ENCODE results near the gene DNM3. TPM values are rescaled to one million over a fixed set of nuclear protein-coding genes. Genes with fewer than 3 reads are reported as not detected.

DNM3 gene
- total and polyA plus RNA-seq, 5 experiments from 2014 or later, result 0.36 to 2.3 (median 0.41) TPM

- Mint-ChIP-seq H3K9me3 (no peaks in the 10 kb centered on the region), H3K4me3 (no peak overlapping the region), H3K27me3 (no peaks in the 10 kb centered on the region), H3K4me1 (peaks cover 9 to 36% (median 31%) of the 10 kb centered on the region in 4 donors), H3K36me3 (peaks cover 0 to 3% (median 0%) of the 10 kb centered on the region in 3 donors), H3K27ac (no peak overlapping the region)
- ATAC-seq (no peak), DNase-seq (no peak)
- POLR2A ChIA-PET, result no interaction called here
Observed at GRCh38 chr1:172383536-172383935, 542.2 kb downstream of the DNM3 start.

- DNase-seq (no peak), ATAC-seq (no peak)
- peaks cover 9 to 30% (median 24%) of the 10 kb centered on the region in 4 donors for H3K4me1 Mint-ChIP-seq
- no peaks in the 10 kb centered on the region for H3K27me3 Mint-ChIP-seq
- POLR2A ChIA-PET, result interaction anchor here (0.6 kb wide), 1 partner anchor 64 kb away, joined by 3 read pairs; no protein-coding TSS in a partner anchor
- H3K36me3 Mint-ChIP-seq, result peaks cover 0 to 3% (median 0%) of the 10 kb centered on the region in 3 donors
- no peak overlapping the region for H3K4me3 Mint-ChIP-seq
- H3K9me3 Mint-ChIP-seq, result no peaks in the 10 kb centered on the region
- H3K27ac Mint-ChIP-seq, result peak overlapping the region in 1 of 10 donors; percentile 31
Observed at GRCh38 chr1:172384656-172385055, 543.4 kb downstream of the DNM3 start.

- POLR2A ChIA-PET, result interaction anchor here (0.5 to 0.8 kb wide), 2 partner anchors 9 to 1834 kb away, joined by 3 to 4 read pairs; no protein-coding TSS in a partner anchor
Observed at GRCh38 chr1:172386046-172386445, 544.7 kb downstream of the DNM3 start.

GRCh38 chr1:172388490-172388889 lies 547.2 kb downstream of the DNM3 start:
- peaks cover 8 to 33% (median 21%) of the 10 kb centered on the region in 4 donors for H3K4me1 Mint-ChIP-seq
- no peak for ATAC-seq
- POLR2A ChIA-PET, result no interaction called here

More at GRCh38 chr1:172386046-172386445, 544.7 kb downstream of the DNM3 start:
- peak overlapping the region in 3 of 10 donors; percentile 17 to 49 (median 22) for H3K27ac Mint-ChIP-seq
- DNase-seq, result no peak
- no peaks in the 10 kb centered on the region for H3K9me3 Mint-ChIP-seq
- no peak overlapping the region for H3K4me3 Mint-ChIP-seq
- H3K36me3 Mint-ChIP-seq, result peaks cover 0 to 3% (median 0%) of the 10 kb centered on the region in 3 donors
- H3K4me1 Mint-ChIP-seq, result peaks cover 10 to 30% (median 20%) of the 10 kb centered on the region in 4 donors
- H3K27me3 Mint-ChIP-seq, result no peaks in the 10 kb centered on the region
- no peak for ATAC-seq

GRCh38 chr1:172390301-172390682 lies 549.0 kb downstream of the DNM3 start:
- H3K4me3 Mint-ChIP-seq, result peak overlapping the region in 2 of 10 donors; percentile 45 to 63
- POLR2A ChIA-PET, result interaction anchor here (0.9 kb wide), 1 partner anchor 10 kb away, joined by 4 read pairs; no protein-coding TSS in a partner anchor
- ATAC-seq (no peak), DNase-seq (no peak)
- H3K36me3 Mint-ChIP-seq, result peaks cover 0 to 3% (median 0%) of the 10 kb centered on the region in 3 donors
- H3K4me1 Mint-ChIP-seq, result peaks cover 20 to 51% (median 37%) of the 10 kb centered on the region in 4 donors
- H3K9me3 Mint-ChIP-seq, result no peaks in the 10 kb centered on the region
- H3K27me3 Mint-ChIP-seq, result no peaks in the 10 kb centered on the region
- H3K27ac Mint-ChIP-seq, result peak overlapping the region in 2 of 10 donors; percentile 74 to 100

More at GRCh38 chr1:172388490-172388889, 547.2 kb downstream of the DNM3 start:
- Mint-ChIP-seq H3K9me3 (no peaks in the 10 kb centered on the region), H3K4me3 (no peak overlapping the region), H3K27ac (no peak overlapping the region), H3K36me3 (peaks cover 0 to 3% (median 0%) of the 10 kb centered on the region in 3 donors), H3K27me3 (no peaks in the 10 kb centered on the region)
- no peak for DNase-seq

GRCh38 chr1:172390683-172391551 lies 549.6 kb downstream of the DNM3 start:
- peaks cover 0 to 3% (median 0%) of the 10 kb centered on the region in 3 donors for H3K36me3 Mint-ChIP-seq
- H3K4me3 Mint-ChIP-seq, result peak overlapping the region in 4 of 10 donors; percentile 2 to 63 (median 43)
- no peak for ATAC-seq
- H3K27me3 Mint-ChIP-seq, result no peaks in the 10 kb centered on the region
- peaks cover 20 to 57% (median 40%) of the 10 kb centered on the region in 4 donors for H3K4me1 Mint-ChIP-seq
- no peaks in the 10 kb centered on the region for H3K9me3 Mint-ChIP-seq
- peak overlapping the region in 6 of 10 donors; percentile 12 to 100 (median 66) for H3K27ac Mint-ChIP-seq
- POLR2A ChIA-PET, result interaction anchor here (0.7 to 1.2 kb wide), 3 partner anchors 10 to 327 kb away, joined by 3 to 4 read pairs (median 3); no protein-coding TSS in a partner anchor
- DNase-seq, result no peak

GRCh38 chr1:172391976-172392375 lies 550.7 kb downstream of the DNM3 start:
- Mint-ChIP-seq H3K4me3 (no peak overlapping the region), H3K36me3 (no peaks in the 10 kb centered on the region), H3K27me3 (no peaks in the 10 kb centered on the region), H3K9me3 (no peaks in the 10 kb centered on the region), H3K4me1 (peaks cover 17 to 61% (median 42%) of the 10 kb centered on the region in 4 donors), H3K27ac (peak overlapping the region in 4 of 10 donors; percentile 47 to 100 (median 88))
- ATAC-seq (no peak), DNase-seq (no peak)
- POLR2A ChIA-PET, result interaction anchor here (0.7 to 3.9 kb wide), 2 partner anchors 11 to 328 kb away, joined by 3 to 37 read pairs; no protein-coding TSS in a partner anchor

GRCh38 chr1:172393354-172393753 lies 552.1 kb downstream of the DNM3 start:
- no peak for ATAC-seq
- peak overlapping the region; percentile 69 to 100 (median 96) for H3K27ac Mint-ChIP-seq
- peak overlapping the region in 9 of 10 donors; percentile 14 to 79 (median 50) for H3K4me3 Mint-ChIP-seq

GRCh38 chr1:172394141-172394751 lies 552.9 kb downstream of the DNM3 start:
- no peaks in the 10 kb centered on the region for H3K27me3 Mint-ChIP-seq
- H3K27ac Mint-ChIP-seq, result peak overlapping the region; percentile 94 to 100 (median 96)
- H3K36me3 Mint-ChIP-seq, result no peaks in the 10 kb centered on the region
- H3K9me3 Mint-ChIP-seq, result no peaks in the 10 kb centered on the region
- DNase-seq, result peak in 9 of 10 donors; percentile 23 to 84 (median 62)
- H3K4me1 Mint-ChIP-seq, result peaks cover 24 to 76% (median 57%) of the 10 kb centered on the region in 4 donors
- peak overlapping the region; percentile 66 to 82 (median 78) for H3K4me3 Mint-ChIP-seq
- POLR2A ChIA-PET, result interaction anchor here (0.6 to 3.9 kb wide), 12 partner anchors 8 to 1659 kb away, joined by 3 to 37 read pairs (median 4); partner anchors contain the start of gene METTL13
- peak; percentile 97 to 99 for ATAC-seq

More at GRCh38 chr1:172393354-172393753, 552.1 kb downstream of the DNM3 start:
- no peaks in the 10 kb centered on the region for H3K36me3 Mint-ChIP-seq
- no peaks in the 10 kb centered on the region for H3K9me3 Mint-ChIP-seq
- H3K27me3 Mint-ChIP-seq, result no peaks in the 10 kb centered on the region
- peaks cover 21 to 67% (median 48%) of the 10 kb centered on the region in 4 donors for H3K4me1 Mint-ChIP-seq
- DNase-seq, result no peak
- POLR2A ChIA-PET, result interaction anchor here (1.9 to 3.9 kb wide), 2 partner anchors 12 to 35 kb away, joined by 7 to 37 read pairs; no protein-coding TSS in a partner anchor

- DNase-seq, result no peak
- Mint-ChIP-seq H3K4me1 (peaks cover 26 to 79% (median 62%) of the 10 kb centered on the region in 4 donors), H3K27ac (peak overlapping the region; percentile 94 to 100 (median 96)), H3K4me3 (peak overlapping the region; percentile 52 to 82 (median 78)), H3K9me3 (no peaks in the 10 kb centered on the region), H3K27me3 (no peaks in the 10 kb centered on the region), H3K36me3 (no peaks in the 10 kb centered on the region)
- POLR2A ChIA-PET, result interaction anchor here (0.6 to 3.9 kb wide), 13 partner anchors 8 to 1658 kb away, joined by 3 to 37 read pairs (median 4); partner anchors contain the start of gene METTL13
- peak; percentile 4 to 16 for ATAC-seq
Observed at GRCh38 chr1:172394811-172395210, 553.5 kb downstream of the DNM3 start.

GRCh38 chr1:172395576-172395975 lies 554.3 kb downstream of the DNM3 start:
- Mint-ChIP-seq H3K4me3 (peak overlapping the region in 1 of 10 donors; percentile 2), H3K27me3 (no peaks in the 10 kb centered on the region)
- POLR2A ChIA-PET, result interaction anchor here (1.0 to 3.9 kb wide), 4 partner anchors 14 to 137 kb away, joined by 3 to 37 read pairs (median 6); no protein-coding TSS in a partner anchor

GRCh38 chr1:172397221-172397620 lies 555.9 kb downstream of the DNM3 start:
- no peak for DNase-seq
- ATAC-seq, result no peak
- POLR2A ChIA-PET, result interaction anchor here (0.5 kb wide), 1 partner anchor 376 kb away, joined by 3 read pairs; no protein-coding TSS in a partner anchor
- Mint-ChIP-seq H3K27me3 (no peaks in the 10 kb centered on the region), H3K36me3 (no peaks in the 10 kb centered on the region), H3K4me3 (no peak overlapping the region), H3K27ac (peak overlapping the region in 3 of 10 donors; percentile 11 to 69 (median 41)), H3K9me3 (no peaks in the 10 kb centered on the region), H3K4me1 (peaks cover 34 to 73% (median 65%) of the 10 kb centered on the region in 4 donors)

More at GRCh38 chr1:172395576-172395975, 554.3 kb downstream of the DNM3 start:
- no peaks in the 10 kb centered on the region for H3K36me3 Mint-ChIP-seq
- DNase-seq (no peak), ATAC-seq (no peak)
- H3K9me3 Mint-ChIP-seq, result no peaks in the 10 kb centered on the region
- peak overlapping the region; percentile 57 to 100 (median 96) for H3K27ac Mint-ChIP-seq
- peaks cover 31 to 79% (median 67%) of the 10 kb centered on the region in 4 donors for H3K4me1 Mint-ChIP-seq
